Thyroid gland (tissue), 4 donors: ENCODE measurements around the gene PLD4.

Experiments used
- CTCF ChIP-seq, 6 experiments: fragments of 200-600 bp in 3 of 6; fragments of 450-650 bp in 3 of 6; sonication (generic) in 3 of 6; IDR thresholded peaks; one replicate each; pipeline ENCODE4 v1.5.1; 2016 to 2019; ENCODE audit warnings: antibody characterized with exemption in 6 of 6, mild to moderate bottlenecking in 2 of 6, inconsistent platforms in 1 of 6, moderate library complexity in 1 of 6
- POLR2A ChIP-seq, 2 donors: fragments of 450-650 bp; IDR thresholded peaks; one replicate each; pipeline ENCODE4 v1.6.1; 2017; ENCODE audit warnings: antibody characterized with exemption in 2 of 2, mild to moderate bottlenecking in 2 of 2, moderate library complexity in 1 of 2

GRCh38 chr14:104891121-104891551, 33.5 kb upstream of the PLD4 start:
- TF ChIP-seq POLR2A (IDR thresholded peaks at IDR 0.05) (no peak), CTCF (IDR thresholded peaks at IDR 0.05) (no peak)
